ENCODE results near the gene GALNT10.

DNA sequence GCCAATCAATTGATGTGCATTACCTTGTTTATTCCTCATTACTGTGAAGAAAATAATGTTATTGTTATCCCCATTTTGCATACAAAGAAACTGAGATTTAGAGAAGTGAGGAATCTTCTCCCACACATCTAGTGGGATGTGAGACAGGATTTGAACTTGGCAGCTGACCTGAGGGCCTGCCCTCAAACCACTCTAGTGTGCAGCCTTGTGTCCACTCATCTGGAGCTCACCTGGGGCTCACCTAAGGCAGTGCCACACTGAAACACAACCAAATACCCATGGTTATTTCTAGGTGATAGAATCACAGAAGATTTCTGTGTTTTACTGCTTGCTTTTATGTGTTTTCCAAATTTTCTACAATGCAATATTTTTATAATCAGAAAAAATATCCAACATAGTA lies 160.6 kb downstream of the GALNT10 start:
- no peak for TF ChIP-seq POLR2A (IDR thresholded peaks at IDR 0.05)
- TF ChIP-seq, protein P1, sequence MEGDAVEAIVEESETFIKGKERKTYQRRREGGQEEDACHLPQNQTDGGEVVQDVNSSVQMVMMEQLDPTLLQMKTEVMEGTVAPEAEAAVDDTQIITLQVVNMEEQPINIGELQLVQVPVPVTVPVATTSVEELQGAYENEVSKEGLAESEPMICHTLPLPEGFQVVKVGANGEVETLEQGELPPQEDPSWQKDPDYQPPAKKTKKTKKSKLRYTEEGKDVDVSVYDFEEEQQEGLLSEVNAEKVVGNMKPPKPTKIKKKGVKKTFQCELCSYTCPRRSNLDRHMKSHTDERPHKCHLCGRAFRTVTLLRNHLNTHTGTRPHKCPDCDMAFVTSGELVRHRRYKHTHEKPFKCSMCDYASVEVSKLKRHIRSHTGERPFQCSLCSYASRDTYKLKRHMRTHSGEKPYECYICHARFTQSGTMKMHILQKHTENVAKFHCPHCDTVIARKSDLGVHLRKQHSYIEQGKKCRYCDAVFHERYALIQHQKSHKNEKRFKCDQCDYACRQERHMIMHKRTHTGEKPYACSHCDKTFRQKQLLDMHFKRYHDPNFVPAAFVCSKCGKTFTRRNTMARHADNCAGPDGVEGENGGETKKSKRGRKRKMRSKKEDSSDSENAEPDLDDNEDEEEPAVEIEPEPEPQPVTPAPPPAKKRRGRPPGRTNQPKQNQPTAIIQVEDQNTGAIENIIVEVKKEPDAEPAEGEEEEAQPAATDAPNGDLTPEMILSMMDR (IDR thresholded peaks at IDR 0.05): no peak

Data from lower leg skin (tissue), 3 donors.